Measurements from ENCODE around the gene ADGRV1.

Gene ADGRV1

GRCh38 chr5:90690307-90690706 lies 131.7 kb downstream of the ADGRV1 start:
- DNase-seq (ENCODE audit: low read depth), result no peak
- in situ Hi-C loops (cut with HindIII; ENCODE audit: low sequenced_read_pairs), result no loop called here

GRCh38 chr5:90691533-90691932 lies 132.9 kb downstream of the ADGRV1 start:
- no peak overlapping the region for H3K4me3 ChIP-seq (ENCODE audit: low read depth, low read length)
- TF ChIP-seq CTCF (IDR thresholded peaks at IDR 0.05; ENCODE audit: low read depth, low read length, missing control alignments), result no peak
- in situ Hi-C loops (cut with HindIII; ENCODE audit: low sequenced_read_pairs), result no loop called here
- DNase-seq (ENCODE audit: low read depth), result no peak

More at GRCh38 chr5:90690307-90690706, 131.7 kb downstream of the ADGRV1 start:
- no peak overlapping the region for H3K4me3 ChIP-seq (ENCODE audit: low read depth, low read length)
- no peak for TF ChIP-seq CTCF (IDR thresholded peaks at IDR 0.05; ENCODE audit: low read depth, low read length, missing control alignments)

- TF ChIP-seq CTCF (IDR thresholded peaks at IDR 0.05; ENCODE audit: low read depth, low read length, missing control alignments), result no peak
- in situ Hi-C loops (cut with HindIII; ENCODE audit: low sequenced_read_pairs), result no loop called here
- no peak overlapping the region for H3K4me3 ChIP-seq (ENCODE audit: low read depth, low read length)
- DNase-seq (ENCODE audit: low read depth), result no peak
These were observed 137.6 kb downstream of the ADGRV1 start for GRCh38 chr5:90696153-90696552.

- no peak for TF ChIP-seq CTCF (IDR thresholded peaks at IDR 0.05; ENCODE audit: low read depth, low read length, missing control alignments)
These were observed 141.7 kb downstream of the ADGRV1 start for GRCh38 chr5:90700299-90700698.

GRCh38 chr5:90703932-90704331 lies 145.3 kb downstream of the ADGRV1 start:
- in situ Hi-C loops (cut with HindIII; ENCODE audit: low sequenced_read_pairs), result no loop called here
- no peak for TF ChIP-seq CTCF (IDR thresholded peaks at IDR 0.05; ENCODE audit: low read depth, low read length, missing control alignments)
- no peak overlapping the region for H3K4me3 ChIP-seq (ENCODE audit: low read depth, low read length)
- DNase-seq (ENCODE audit: low read depth), result no peak

More at GRCh38 chr5:90700299-90700698, 141.7 kb downstream of the ADGRV1 start:
- H3K4me3 ChIP-seq (ENCODE audit: low read depth, low read length), result no peak overlapping the region
- DNase-seq (ENCODE audit: low read depth), result no peak
- in situ Hi-C loops (cut with HindIII; ENCODE audit: low sequenced_read_pairs), result no loop called here

GRCh38 chr5:90707698-90708097 lies 149.1 kb downstream of the ADGRV1 start:
- in situ Hi-C loops (cut with HindIII; ENCODE audit: low sequenced_read_pairs), result no loop called here
- no peak for TF ChIP-seq CTCF (IDR thresholded peaks at IDR 0.05; ENCODE audit: low read depth, low read length, missing control alignments)
- no peak for DNase-seq (ENCODE audit: low read depth)
- H3K4me3 ChIP-seq (ENCODE audit: low read depth, low read length), result no peak overlapping the region

All from astrocyte of the cerebellum (primary cell).